ENCODE results near the gene DSE.

DNA sequence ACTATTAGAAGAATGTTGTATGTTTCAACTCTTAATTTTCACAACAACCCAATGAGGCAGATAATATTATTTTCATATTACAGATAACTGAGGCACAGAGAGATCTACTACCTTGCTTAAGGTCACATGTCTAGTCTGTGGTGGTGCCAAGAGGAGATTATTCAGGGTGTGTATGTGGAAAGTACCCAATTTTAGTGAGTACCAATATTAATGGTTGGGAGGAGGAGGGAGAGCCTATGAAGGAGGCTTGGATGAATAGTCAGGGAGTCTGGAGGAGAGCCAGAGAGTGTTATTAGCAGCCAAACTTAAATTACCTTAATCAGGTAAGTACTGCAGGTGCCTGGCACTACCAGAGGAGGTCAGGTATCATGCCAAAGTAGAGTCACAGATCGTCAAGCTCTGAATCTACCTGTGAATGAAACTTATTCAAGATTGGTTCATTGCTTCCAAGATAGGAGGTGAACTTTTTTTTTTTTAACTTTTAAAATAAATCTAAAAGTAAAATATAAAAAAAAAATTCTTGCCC lies 79.5 kb downstream of the DSE start:
- TF ChIP-seq CTCF (IDR thresholded peaks at IDR 0.05) (no peak), POLR2A (IDR thresholded peaks at IDR 0.05) (no peak)
